Keratinocyte (primary cell): ENCODE data around the gene DDIAS. TPM values are rescaled to one million over a fixed set of nuclear protein-coding genes. Genes with fewer than 3 reads are reported as not detected.

Experiments
- DNase-seq: peaks from one replicate; pipeline ENCODE4 v3.0.0-alpha.2; 2011; ENCODE audit warnings: low read depth, missing footprints, low spot score
- FAIRE-seq: peaks from 2 replicates; lab custom pipeline; 2011; peaks lifted over from hg19 to GRCh38; lab: Jason Lieb, UNC
- H2AFZ ChIP-seq: 2 replicates; pipeline ENCODE4 v1.6.0; 2012; ENCODE audit warnings: low read length, control low read depth, inconsistent platforms; ENCODE audit not compliant: control insufficient read depth
- H3K27ac ChIP-seq: 2 replicates; pipeline ENCODE4 v1.5.1; 2011; ENCODE audit warnings: low read length; ENCODE audit not compliant: control insufficient read depth, insufficient read depth
- H3K27me3 ChIP-seq: 3 replicates; pipeline ENCODE4 v1.6.0; 2011; ENCODE audit warnings: low read length; ENCODE audit not compliant: control insufficient read depth, insufficient read depth; ENCODE audit errors: extremely low read depth
- H3K36me3 ChIP-seq, 2 experiments: 2 replicates in 1 of 2; 3 replicates in 1 of 2; pipeline ENCODE4 v1.5.1; 2011; ENCODE audit warnings: low read length in 2 of 2, mild to moderate bottlenecking in 1 of 2; ENCODE audit not compliant: control insufficient read depth in 2 of 2, insufficient read depth in 2 of 2; ENCODE audit errors: extremely low read depth in 1 of 2
- H3K4me1 ChIP-seq: 3 replicates; pipeline ENCODE4 v1.5.1; 2011; ENCODE audit warnings: low read length; ENCODE audit not compliant: control insufficient read depth, insufficient read depth; ENCODE audit errors: extremely low read depth
- H3K4me2 ChIP-seq: 3 replicates; pipeline ENCODE4 v1.6.0; 2011; ENCODE audit warnings: low read depth, low read length; ENCODE audit not compliant: control insufficient read depth, insufficient read depth; ENCODE audit errors: extremely low read depth
- H3K4me3 ChIP-seq, 3 experiments: fragments of 200-600 bp in 1 of 3; sonication (generic) in 1 of 3; 2 replicates in 2 of 3; 3 replicates in 1 of 3; pipeline ENCODE4 v1.5.1; 2011 to 2016; ENCODE audit warnings: low read length in 3 of 3, mild to moderate bottlenecking in 3 of 3, control low read depth in 2 of 3, inconsistent platforms in 1 of 3, low read depth in 1 of 3, mixed read lengths in 1 of 3, mixed run types in 1 of 3, moderate library complexity in 1 of 3; ENCODE audit not compliant: control insufficient read depth in 2 of 3, insufficient read depth in 2 of 3; ENCODE audit errors: extremely low read depth in 1 of 3
- H3K79me2 ChIP-seq: 2 replicates; pipeline ENCODE4 v1.6.0; 2012; ENCODE audit warnings: low read length; ENCODE audit not compliant: control insufficient read depth, insufficient read depth
- H3K9ac ChIP-seq: 3 replicates; pipeline ENCODE4 v1.6.0; 2011; ENCODE audit warnings: low read length; ENCODE audit not compliant: control insufficient read depth, insufficient read depth; ENCODE audit errors: extremely low read depth
- H3K9me1 ChIP-seq: 3 replicates; pipeline ENCODE4 v1.6.0; 2011; ENCODE audit warnings: low read length; ENCODE audit not compliant: control insufficient read depth, insufficient read depth; ENCODE audit errors: extremely low read depth
- H3K9me3 ChIP-seq: 2 replicates; pipeline ENCODE4 v1.5.1; 2012; ENCODE audit warnings: low read depth, low read length; ENCODE audit not compliant: control insufficient read depth
- H4K20me1 ChIP-seq: 3 replicates; pipeline ENCODE4 v1.6.0; 2011; ENCODE audit warnings: low read length; ENCODE audit not compliant: control insufficient read depth, insufficient read depth; ENCODE audit errors: extremely low read depth
- EZH2 ChIP-seq: IDR thresholded peaks from one replicate; pipeline ENCODE4 v1.6.1; 2012; ENCODE audit warnings: inconsistent platforms, mild to moderate bottlenecking, low read length, moderate library complexity
- dilution Hi-C: fragments of 300-500 bp; cut with MboI; formaldehyde crosslinking; loops from one replicate; pipeline ENCODE4 v1.7.0; 2020; ENCODE audit warnings: low sequenced_read_pairs; ENCODE audit not compliant: extremely low pct_ligation_motif_present
- polyA plus RNA-seq, 5 experiments: library from polyadenylated mRNA; depleted of rRNA in 3 of 5; stranded (reverse) in 3 of 5; stranded (forward) in 1 of 5; unstranded in 1 of 5; fragments of >200 nt; gene quantifications; 1 replicate in 1 of 5; 2 replicates in 3 of 5; 3 replicates in 1 of 5; pipeline versions ENCODE4 v1.2.1 to v1.2.3, GENCODE V29; 2011 to 2012; ENCODE audit warnings: missing spikeins in 2 of 5, low read depth in 1 of 5, low replicate concordance in 1 of 5
- TF ChIP-seq, protein P1 (sequence below), 3 experiments: IDR thresholded peaks in 1 of 3; conservative IDR thresholded peaks in 1 of 3; optimal IDR thresholded peaks in 1 of 3; 2 replicates in 2 of 3; 3 replicates in 1 of 3; pipeline versions ENCODE3 to v1.5.1; 2011; ENCODE audit warnings: low read length in 3 of 3, mild to moderate bottlenecking in 3 of 3, moderate library complexity in 2 of 3, control low read depth in 1 of 3, inconsistent platforms in 1 of 3; ENCODE audit not compliant: insufficient read depth in 2 of 3; ENCODE audit errors: extremely low read depth in 1 of 3

Gene DDIAS
- polyA plus RNA-seq, 1 donor (not counting 4 experiments of a cell fraction or from before 2014, with no cell fraction given): 8.7 TPM

DNA sequence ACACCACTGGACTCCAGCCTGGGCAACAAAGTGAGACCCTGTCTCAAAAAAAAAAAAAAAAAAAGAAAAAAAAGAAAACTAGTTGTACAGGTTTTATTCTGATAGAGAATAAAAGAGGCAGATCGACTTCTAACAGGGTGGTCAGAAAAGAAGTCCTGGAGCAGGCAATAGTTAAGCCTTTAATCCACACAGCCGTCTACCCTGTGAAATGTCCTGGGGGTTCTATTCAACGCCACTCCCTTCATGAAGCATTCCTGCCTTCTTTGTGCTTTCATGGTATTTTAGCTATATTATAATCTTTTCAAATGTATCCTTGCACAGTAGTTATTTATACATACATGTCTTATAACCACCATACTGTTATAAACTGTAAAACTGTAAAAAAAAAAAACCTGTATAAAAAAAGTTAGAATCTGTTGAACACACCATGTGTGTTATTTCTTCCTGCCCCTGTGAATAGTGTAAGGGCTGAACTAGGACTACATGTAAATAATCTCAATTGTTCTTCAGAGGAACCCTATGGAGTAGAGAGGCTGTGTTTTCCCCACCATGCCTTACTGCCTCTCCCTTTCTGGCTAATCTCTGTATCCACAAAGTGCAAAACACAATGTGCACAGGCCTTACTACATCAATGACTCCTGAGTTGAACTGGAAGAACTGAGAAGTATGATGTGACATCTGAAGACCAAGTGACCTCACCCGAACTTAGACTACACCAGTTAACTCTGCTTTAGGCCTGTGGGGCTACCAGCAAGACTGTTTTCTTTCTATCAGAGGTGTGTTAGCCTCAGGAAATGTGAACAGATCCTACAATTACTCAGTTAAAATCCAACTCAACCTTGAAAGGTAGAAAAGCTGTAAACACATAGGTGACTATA lies 26.7 kb upstream of the DDIAS start:
- no peaks in the 10 kb centered on the region for H3K36me3 ChIP-seq
- H3K9me1 ChIP-seq: no peaks in the 10 kb centered on the region
- H3K4me3 ChIP-seq: no peak overlapping the region
- no peak overlapping the region for H3K9ac ChIP-seq
- no peaks in the 10 kb centered on the region for H3K9me3 ChIP-seq
- H4K20me1 ChIP-seq: no peaks in the 10 kb centered on the region
- no peak overlapping the region for H2AFZ ChIP-seq
- FAIRE-seq (no peak), DNase-seq (no peak)
- H3K4me2 ChIP-seq: no peak overlapping the region
- no peak for TF ChIP-seq EZH2
- TF ChIP-seq, protein P1, sequence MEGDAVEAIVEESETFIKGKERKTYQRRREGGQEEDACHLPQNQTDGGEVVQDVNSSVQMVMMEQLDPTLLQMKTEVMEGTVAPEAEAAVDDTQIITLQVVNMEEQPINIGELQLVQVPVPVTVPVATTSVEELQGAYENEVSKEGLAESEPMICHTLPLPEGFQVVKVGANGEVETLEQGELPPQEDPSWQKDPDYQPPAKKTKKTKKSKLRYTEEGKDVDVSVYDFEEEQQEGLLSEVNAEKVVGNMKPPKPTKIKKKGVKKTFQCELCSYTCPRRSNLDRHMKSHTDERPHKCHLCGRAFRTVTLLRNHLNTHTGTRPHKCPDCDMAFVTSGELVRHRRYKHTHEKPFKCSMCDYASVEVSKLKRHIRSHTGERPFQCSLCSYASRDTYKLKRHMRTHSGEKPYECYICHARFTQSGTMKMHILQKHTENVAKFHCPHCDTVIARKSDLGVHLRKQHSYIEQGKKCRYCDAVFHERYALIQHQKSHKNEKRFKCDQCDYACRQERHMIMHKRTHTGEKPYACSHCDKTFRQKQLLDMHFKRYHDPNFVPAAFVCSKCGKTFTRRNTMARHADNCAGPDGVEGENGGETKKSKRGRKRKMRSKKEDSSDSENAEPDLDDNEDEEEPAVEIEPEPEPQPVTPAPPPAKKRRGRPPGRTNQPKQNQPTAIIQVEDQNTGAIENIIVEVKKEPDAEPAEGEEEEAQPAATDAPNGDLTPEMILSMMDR (optimal IDR thresholded peaks at IDR 0.05 in 1 of 3, IDR thresholded peaks at IDR 0.05 in 1 of 3, conservative IDR thresholded peaks at IDR 0.05 in 1 of 3; ENCODE audit: extremely low read depth in 1 of 3, insufficient read depth in 2 of 3, low read length in 3 of 3): no peak
- dilution Hi-C loops: no loop called here
- no peaks in the 10 kb centered on the region for H3K4me1 ChIP-seq
- H3K27me3 ChIP-seq: no peaks in the 10 kb centered on the region
- H3K27ac ChIP-seq: no peak overlapping the region
- H3K79me2 ChIP-seq: no peaks in the 10 kb centered on the region

DNA sequence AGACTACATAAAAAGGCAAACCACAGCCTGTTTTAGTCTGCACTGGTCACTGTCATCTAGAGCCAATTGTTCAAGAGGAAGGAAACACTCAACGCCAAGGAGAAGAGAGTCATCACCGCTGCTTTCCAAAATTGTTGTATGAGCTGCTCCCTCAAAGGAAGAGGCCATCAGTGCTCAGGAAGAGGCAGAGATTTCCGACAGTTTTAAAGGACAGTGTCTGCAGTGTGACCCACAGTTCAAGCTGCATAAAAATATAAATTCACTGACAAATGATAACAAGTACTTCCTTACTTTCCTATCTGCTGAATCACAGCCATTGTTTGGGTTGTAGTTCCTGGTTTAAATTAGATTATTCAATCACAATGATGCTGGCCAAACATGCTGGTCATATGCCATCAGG lies 17.7 kb upstream of the DDIAS start:
- H3K27me3 ChIP-seq: no peaks in the 10 kb centered on the region

More for the DNA sequence above, 17.7 kb upstream of the DDIAS start:
- H3K4me1 ChIP-seq: no peaks in the 10 kb centered on the region
- no peaks in the 10 kb centered on the region for H3K36me3 ChIP-seq
- H3K27ac ChIP-seq: no peak overlapping the region
- DNase-seq (no peak), FAIRE-seq (no peak)
- H3K9ac ChIP-seq: no peak overlapping the region
- no peak overlapping the region for H3K4me3 ChIP-seq
- dilution Hi-C loops: no loop called here
- H3K9me1 ChIP-seq: no peaks in the 10 kb centered on the region
- no peak overlapping the region for H3K4me2 ChIP-seq
- no peak for TF ChIP-seq EZH2
- TF ChIP-seq, protein P1 (optimal IDR thresholded peaks at IDR 0.05 in 1 of 3, IDR thresholded peaks at IDR 0.05 in 1 of 3, conservative IDR thresholded peaks at IDR 0.05 in 1 of 3; ENCODE audit: extremely low read depth in 1 of 3, insufficient read depth in 2 of 3, low read length in 3 of 3): no peak
- no peaks in the 10 kb centered on the region for H3K9me3 ChIP-seq
- no peaks in the 10 kb centered on the region for H3K79me2 ChIP-seq
- no peaks in the 10 kb centered on the region for H4K20me1 ChIP-seq
- no peak overlapping the region for H2AFZ ChIP-seq
